Activated gamma-delta T cell (primary cell): Measurements from ENCODE around the gene RTF2.
"Not testable (repeated sequence)": the region's sequence is repeated elsewhere in the genome, so short reads cannot be mapped to it uniquely, and the experiment has no call there.

Experiments
- DNase-seq: peaks from one replicate; lab custom pipeline; 2025; lab: John Stamatoyannopoulos, UW

The RTF2 gene

GRCh38 chr20:56501116-56501515 is 32.7 kb downstream of the RTF2 start:
- no peak for DNase-seq

DNA sequence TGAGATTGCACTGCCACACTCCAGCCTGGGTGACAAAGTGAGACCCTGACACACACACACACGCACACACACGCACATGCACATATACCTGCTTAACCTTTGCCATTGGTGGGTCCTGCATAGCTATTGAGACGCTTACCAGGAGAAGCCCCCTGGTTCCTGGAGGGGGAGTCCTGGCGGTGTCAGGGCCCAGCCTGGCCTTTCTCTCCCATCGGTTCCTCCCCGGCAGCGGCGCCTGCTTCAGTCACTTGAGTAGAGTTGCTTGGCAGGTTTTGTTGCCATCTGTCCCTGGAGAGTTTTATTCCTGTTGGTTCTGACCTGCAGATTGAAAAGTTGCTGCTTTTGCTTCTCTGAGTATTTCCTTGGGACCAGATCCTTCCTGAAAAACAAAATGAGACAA is 35.5 kb downstream of the RTF2 start:
- DNase-seq = no peak

GRCh38 chr20:56504373-56505005 is 36.1 kb downstream of the RTF2 start:
- no peak for DNase-seq

DNA sequence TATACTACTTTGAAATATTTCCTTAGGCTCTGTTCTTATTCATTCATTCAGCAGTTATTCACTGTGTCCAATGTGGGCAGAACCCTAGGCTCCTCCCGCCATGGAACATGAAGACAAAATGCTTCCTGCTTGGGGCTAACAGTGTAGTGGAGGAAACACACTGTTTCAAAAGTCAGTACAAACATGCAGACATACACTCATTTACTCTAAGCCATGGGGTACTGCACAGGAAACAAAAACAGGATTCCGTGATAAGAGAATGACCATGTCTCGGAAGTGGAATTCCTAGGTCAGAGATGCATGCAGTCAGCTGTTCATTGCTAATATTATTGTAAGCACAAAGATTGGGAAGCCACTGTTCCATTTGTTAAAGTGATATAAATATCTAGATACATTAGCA is 37.7 kb downstream of the RTF2 start:
- DNase-seq = no peak

- DNase-seq = no peak
These were observed 43.5 kb downstream of the RTF2 start for GRCh38 chr20:56511926-56512325.

- no peak for DNase-seq
These were observed 45.0 kb downstream of the RTF2 start for GRCh38 chr20:56513161-56514150.

GRCh38 chr20:56516631-56517030 is 48.2 kb downstream of the RTF2 start:
- DNase-seq = no peak

DNA sequence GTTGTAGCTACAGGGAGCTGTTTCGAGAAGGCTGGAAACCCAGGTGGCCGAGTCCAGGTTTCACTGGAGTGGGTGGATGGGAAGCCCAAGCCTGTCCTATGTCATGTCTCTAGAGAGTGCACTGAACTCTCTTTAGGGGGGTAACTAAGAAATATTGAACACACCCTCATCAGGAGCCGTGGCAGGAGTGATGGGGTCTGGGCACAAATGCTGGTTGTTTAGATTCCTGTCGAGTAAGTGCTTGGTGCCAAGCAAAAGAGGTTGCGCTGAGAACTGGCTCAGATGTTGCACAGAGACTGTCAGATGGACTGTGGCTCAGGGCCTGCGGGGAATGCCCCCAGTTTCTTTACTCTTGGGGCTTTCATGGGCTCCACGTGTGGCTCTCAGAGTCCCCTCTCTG is 48.8 kb downstream of the RTF2 start:
- DNase-seq = no peak

GRCh38 chr20:56517641-56518040 is 49.2 kb downstream of the RTF2 start:
- no peak for DNase-seq

GRCh38 chr20:56518126-56518525 is 49.7 kb downstream of the RTF2 start:
- DNase-seq = no peak

GRCh38 chr20:56518721-56519398 is 50.4 kb downstream of the RTF2 start:
- no peak for DNase-seq

DNA sequence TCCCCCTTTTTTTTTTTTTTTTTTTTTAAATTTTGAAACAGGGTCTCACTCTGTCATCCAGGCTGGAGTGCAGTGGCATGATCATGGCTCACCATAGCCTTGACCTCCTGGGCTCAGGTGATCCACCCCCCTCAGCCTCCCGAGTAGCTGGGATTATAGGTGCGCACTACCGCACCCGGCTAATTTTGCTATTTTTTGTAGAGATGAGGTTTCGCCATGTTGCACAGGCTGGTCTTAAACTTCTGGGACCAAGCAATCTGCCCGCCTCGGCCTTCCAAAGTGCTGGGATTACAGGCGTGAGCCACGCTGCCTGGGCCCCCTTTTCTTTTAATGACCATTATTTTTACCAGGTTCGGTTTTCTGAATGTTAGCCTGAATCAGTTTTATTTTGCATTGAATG is 51.1 kb downstream of the RTF2 start:
- DNase-seq = no peak

DNA sequence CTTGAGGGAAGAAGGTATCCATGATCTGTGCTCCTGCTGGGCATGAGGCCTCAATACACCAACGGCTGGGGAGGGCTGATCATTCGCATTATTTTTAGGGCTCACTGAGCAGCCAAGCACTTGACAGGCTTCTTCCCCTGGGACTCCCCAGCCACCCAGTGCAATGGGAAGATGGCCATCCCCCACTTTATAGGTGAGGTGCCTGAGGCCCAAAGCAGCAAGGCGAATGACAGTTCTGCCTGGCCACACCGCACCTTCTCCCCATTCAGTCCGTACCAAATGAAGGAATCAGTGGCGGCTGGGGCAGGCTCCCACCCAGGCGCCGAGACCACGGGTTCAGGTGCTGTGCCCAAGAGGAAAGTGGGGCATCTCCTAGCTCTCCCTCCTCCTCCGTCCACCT is 51.8 kb downstream of the RTF2 start:
- DNase-seq = no peak

DNA sequence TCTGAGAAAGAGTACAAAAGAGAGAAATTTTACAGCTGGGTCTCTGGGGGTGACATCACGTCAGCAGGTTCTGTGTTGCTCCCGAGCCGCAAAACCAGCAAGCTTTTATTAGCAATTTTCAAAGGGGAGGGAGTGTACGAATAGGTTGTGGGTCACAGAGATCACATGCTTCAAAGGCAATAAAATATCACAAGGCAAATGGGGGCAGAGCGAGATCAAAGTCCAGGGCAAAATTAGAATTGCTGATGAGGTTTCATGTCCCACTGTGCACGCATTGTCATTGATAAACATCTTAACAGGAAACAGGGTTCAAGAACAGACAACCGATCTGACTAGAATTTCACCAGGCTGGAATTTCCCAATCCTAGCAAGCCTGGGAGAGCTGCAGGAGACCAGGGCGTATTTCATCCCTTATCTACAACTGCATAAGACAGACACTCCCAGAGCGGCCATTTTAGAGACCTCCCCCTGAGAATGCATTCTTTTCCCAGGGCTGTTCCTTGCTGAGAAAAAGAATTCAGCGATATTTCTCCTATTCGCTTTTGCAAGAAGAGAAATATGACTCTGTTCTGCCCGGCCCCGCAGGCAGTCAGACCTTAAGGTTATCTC is 52.4 kb downstream of the RTF2 start:
- not testable (repeated sequence) for DNase-seq

DNA sequence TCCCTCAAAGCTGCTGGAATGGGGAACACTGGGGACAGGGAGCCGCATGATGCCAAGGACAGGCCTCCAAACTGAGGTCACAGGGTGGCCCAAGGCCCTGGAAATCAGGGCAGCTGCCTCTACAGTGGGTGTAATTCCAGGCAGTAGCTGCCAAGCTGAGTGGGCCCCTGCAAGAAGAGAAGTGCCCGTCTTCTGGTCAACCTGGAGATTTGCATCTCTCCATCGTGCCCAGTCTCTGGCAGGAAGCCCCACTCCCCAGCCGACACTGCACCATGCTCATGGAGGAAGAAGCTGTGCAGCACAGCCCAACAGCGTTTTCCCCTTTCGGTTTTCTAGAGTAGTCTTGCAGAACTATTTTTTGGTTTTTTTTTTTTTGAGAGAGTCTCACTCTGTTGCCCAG is 53.9 kb downstream of the RTF2 start:
- no peak for DNase-seq

DNA sequence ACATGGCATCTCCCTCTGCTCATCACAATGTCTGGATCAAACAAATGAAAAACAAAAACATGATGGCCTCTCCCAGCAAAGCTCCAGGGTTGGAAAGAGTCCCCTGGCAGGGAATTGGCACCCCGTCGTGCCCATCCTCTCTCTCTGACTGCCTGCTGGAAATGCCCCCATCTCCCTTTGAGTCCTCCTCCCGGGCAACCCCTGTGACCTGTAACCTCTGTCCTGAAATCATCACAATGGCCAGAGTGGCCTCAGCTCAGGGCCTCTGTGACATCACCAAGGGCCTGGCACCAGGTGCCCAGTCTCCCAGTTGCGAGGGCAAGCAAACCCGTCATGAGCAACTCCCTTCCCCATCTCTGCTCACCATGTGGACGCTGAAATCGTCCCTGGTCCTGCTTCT is 56.0 kb downstream of the RTF2 start, which contains the start of gene FAM209A:
Gene FAM209A (plus strand): TSS at position 301 of the 400 bp plus-strand sequence. CDS start 65 bp downstream, at position 366.
- not testable (repeated sequence) for DNase-seq

DNA sequence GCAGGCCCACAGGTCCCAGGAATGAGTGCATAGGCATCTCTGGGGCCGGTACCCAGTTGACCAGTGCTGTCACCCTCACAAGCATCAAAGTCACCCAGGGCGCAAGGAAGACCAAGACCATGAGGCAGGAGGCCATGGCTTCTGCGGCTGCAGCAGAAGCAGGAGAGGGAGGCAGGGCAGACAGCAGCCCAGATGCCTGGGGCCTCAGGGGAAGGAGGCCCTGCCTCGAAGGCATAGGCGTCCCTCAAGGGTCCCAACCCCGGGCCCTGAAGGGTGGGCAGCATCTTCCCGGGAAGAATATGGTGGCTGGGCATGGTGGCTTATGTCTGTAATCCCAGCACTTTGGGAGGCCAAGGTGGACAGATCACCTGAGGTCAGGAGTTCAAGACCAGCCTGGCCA is 59.1 kb downstream of the RTF2 start:
- DNase-seq = no peak

GRCh38 chr20:56532946-56533345 is 64.5 kb downstream of the RTF2 start, which contains the start of gene FAM209B:
TSS of gene FAM209B (plus strand) at chr20:56533246. CDS start at chr20:56533342, 96 bp downstream.
- not testable (repeated sequence) for DNase-seq

- DNase-seq = no peak
These were observed 69.6 kb downstream of the RTF2 start for GRCh38 chr20:56537997-56538396.

- DNase-seq = no peak
These were observed 72.0 kb downstream of the RTF2 start for GRCh38 chr20:56540415-56540814.

GRCh38 chr20:56542489-56543030 is 74.1 kb downstream of the RTF2 start:
- DNase-seq = no peak

GRCh38 chr20:56551571-56551970 is 83.1 kb downstream of the RTF2 start:
- DNase-seq = no peak
